PC-9 (cell line): ENCODE results near the gene ERN1. TPM values are rescaled to one million over a fixed set of nuclear protein-coding genes. Genes with fewer than 3 reads are reported as not detected.

Experiments
- BruUV-seq: library from RNA; stranded (reverse); fragments of 400-500 nt; replicated peaks from 2 replicates; lab custom pipeline; 2021; lab: Mats Ljungman, UMichigan
- CTCF ChIA-PET: fragments of 300-600 bp; sonication (Branson Sonifier 250); formaldehyde crosslinking; loops from one replicate; lab custom pipeline; 2022; ENCODE audit warnings: antibody characterized with exemption; lab: Charles Lee
- POLR2A ChIA-PET: fragments of 300-600 bp; sonication (Branson Sonifier 250); formaldehyde crosslinking; loops from one replicate; lab custom pipeline; 2022; ENCODE audit warnings: antibody characterized with exemption; ENCODE audit not compliant: unreplicated experiment; lab: Charles Lee
- DNase-seq, 2 experiments: peaks; one replicate each; pipeline versions ENCODE4 v3.0.0 to v3.0.0-alpha.2; 2015 to 2022; ENCODE audit warnings: mixed read lengths in 1 of 2
- H2AFZ ChIP-seq: fragments of 200-600 bp; sonication (generic); 2 replicates; pipeline ENCODE4 v1.8.1; 2017; ENCODE audit warnings: antibody characterized with exemption
- H3F3A ChIP-seq: fragments of 200-600 bp; sonication (generic); 2 replicates; pipeline ENCODE4 v1.8.1; 2017; ENCODE audit warnings: antibody characterized with exemption, mild to moderate bottlenecking, low read depth; ENCODE audit not compliant: insufficient read depth
- H3K27ac ChIP-seq: fragments of 200-600 bp; sonication (generic); 2 replicates; pipeline ENCODE4 v1.6.1; 2016; ENCODE audit warnings: mixed run types
- H3K27me3 ChIP-seq: fragments of 200-600 bp; sonication (generic); 2 replicates; pipeline ENCODE4 v1.6.1; 2016; ENCODE audit warnings: low read depth, mixed run types; ENCODE audit not compliant: insufficient read depth
- H3K36me3 ChIP-seq: fragments of 200-600 bp; sonication (generic); 2 replicates; pipeline ENCODE4 v1.6.1; 2016; ENCODE audit warnings: low read depth, mixed run types
- H3K4me1 ChIP-seq: fragments of 200-600 bp; sonication (generic); replicated peaks from 2 replicates; pipeline ENCODE4 v1.6.1; 2016; ENCODE audit warnings: mixed run types; ENCODE audit not compliant: insufficient read depth
- H3K4me2 ChIP-seq: fragments of 200-600 bp; sonication (generic); 2 replicates; pipeline ENCODE4 v1.6.1; 2017; ENCODE audit warnings: mixed run types
- H3K4me3 ChIP-seq: fragments of 200-600 bp; sonication (generic); 2 replicates; pipeline ENCODE4 v1.6.1; 2016; ENCODE audit warnings: mixed run types
- H3K79me2 ChIP-seq: fragments of 200-600 bp; sonication (generic); 2 replicates; pipeline ENCODE4 v1.6.1; 2017; ENCODE audit warnings: low read depth, mixed run types
- H3K9me2 ChIP-seq: fragments of 200-600 bp; sonication (generic); 2 replicates; pipeline ENCODE4 v1.8.1; 2017; ENCODE audit warnings: mild to moderate bottlenecking; ENCODE audit not compliant: insufficient read depth
- H3K9me3 ChIP-seq: fragments of 200-600 bp; sonication (generic); 2 replicates; pipeline ENCODE4 v1.8.1; 2016; ENCODE audit warnings: low read depth; ENCODE audit not compliant: insufficient read depth
- H4K20me1 ChIP-seq: fragments of 200-600 bp; sonication (generic); 2 replicates; pipeline ENCODE4 v1.8.1; 2017; ENCODE audit not compliant: insufficient read depth
- EZH2 ChIP-seq: fragments of 200-600 bp; sonication (generic); IDR thresholded peaks from 2 replicates; pipeline ENCODE4 v1.8.0; 2017; ENCODE audit warnings: antibody characterized with exemption, low read depth
- intact Hi-C: fragments of 100-400 bp; cut with micrococcal nuclease; formaldehyde crosslinking; loops from one replicate; pipeline ENCODE4 v1.10.0; 2022; ENCODE audit not compliant: unreplicated experiment
- total RNA-seq: library from RNA; stranded (reverse); gene quantifications from 2 replicates; pipeline ENCODE4 v1.2.3, GENCODE V29; 2021
- TF ChIP-seq, protein P1 (sequence below): fragments of 200-600 bp; sonication (generic); conservative IDR thresholded peaks from 2 replicates; pipeline ENCODE4 v1.6.1; 2017; ENCODE audit warnings: mixed run types, antibody characterized with exemption, mild to moderate bottlenecking, moderate library complexity

ERN1 gene
- total RNA-seq, 1 experiment from 2014 or later = 9.2 TPM

DNA sequence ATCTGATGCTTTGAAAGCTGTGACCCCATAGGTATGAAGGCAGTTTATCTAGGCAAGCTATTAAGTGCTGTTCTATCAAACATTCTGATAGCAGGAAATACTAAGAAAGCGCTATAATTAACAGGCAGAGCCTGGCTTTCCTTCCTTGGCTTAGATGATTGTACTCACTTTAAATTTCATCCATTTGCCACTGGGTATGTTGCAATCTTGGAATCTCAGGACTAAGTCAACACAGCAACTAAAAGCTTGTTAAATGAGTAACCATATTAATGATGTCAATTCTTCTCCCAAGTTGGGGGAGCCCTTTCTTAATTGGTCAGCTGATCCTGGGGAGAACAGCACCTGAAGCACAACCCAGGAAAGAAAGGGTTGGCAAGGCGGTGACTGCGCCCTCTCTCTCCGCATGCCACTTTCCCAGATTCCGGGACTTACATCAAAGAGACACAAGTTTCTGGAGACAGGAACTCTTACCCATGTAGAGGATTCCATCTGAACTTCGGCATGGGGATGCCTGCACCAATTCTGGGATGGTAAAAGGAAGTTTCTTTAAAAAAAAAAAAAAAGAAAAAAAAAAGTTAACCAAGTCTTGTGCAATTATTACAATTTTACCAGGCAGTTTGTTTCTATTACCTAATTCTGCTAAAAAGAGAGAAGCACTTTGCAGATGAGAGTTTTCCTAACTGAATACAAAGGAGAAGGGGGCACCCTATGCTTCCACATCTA lies 55.1 kb downstream of the ERN1 start:
- peak overlapping the region; percentile 75 for H3K27ac ChIP-seq
- BruUV-seq = no TSS peak
- peak in 1 of 2 experiments; percentile 81 for DNase-seq
- H3K4me2 ChIP-seq = peak overlapping the region; percentile 50
- POLR2A ChIA-PET = no interaction called here
- peaks cover 36% of the 10 kb centered on the region for H3F3A ChIP-seq
- intact Hi-C loops = no loop called here
- H3K79me2 ChIP-seq = 0 out of 2 replicates have a peak, but pooled peaks cover 3% of the 10 kb centered on the region
- no peaks in the 10 kb centered on the region for H3K9me2 ChIP-seq
- CTCF ChIA-PET = interaction anchor here (0.5 to 0.8 kb wide), 3 partner anchors 10 to 129 kb away, joined by 3 to 5 read pairs (median 3); no protein-coding TSS in a partner anchor
- H3K9me3 ChIP-seq = peaks cover 3% of the 10 kb centered on the region; the same call in 1 of the 2 replicates
- H2AFZ ChIP-seq = no peak overlapping the region
- no peak overlapping the region for H3K4me3 ChIP-seq
- H4K20me1 ChIP-seq = no peaks in the 10 kb centered on the region
- H3K27me3 ChIP-seq = no peaks in the 10 kb centered on the region
- peaks cover 32% of the 10 kb centered on the region for H3K36me3 ChIP-seq
- H3K4me1 ChIP-seq = peaks cover 45% of the 10 kb centered on the region
- TF ChIP-seq, protein P1, sequence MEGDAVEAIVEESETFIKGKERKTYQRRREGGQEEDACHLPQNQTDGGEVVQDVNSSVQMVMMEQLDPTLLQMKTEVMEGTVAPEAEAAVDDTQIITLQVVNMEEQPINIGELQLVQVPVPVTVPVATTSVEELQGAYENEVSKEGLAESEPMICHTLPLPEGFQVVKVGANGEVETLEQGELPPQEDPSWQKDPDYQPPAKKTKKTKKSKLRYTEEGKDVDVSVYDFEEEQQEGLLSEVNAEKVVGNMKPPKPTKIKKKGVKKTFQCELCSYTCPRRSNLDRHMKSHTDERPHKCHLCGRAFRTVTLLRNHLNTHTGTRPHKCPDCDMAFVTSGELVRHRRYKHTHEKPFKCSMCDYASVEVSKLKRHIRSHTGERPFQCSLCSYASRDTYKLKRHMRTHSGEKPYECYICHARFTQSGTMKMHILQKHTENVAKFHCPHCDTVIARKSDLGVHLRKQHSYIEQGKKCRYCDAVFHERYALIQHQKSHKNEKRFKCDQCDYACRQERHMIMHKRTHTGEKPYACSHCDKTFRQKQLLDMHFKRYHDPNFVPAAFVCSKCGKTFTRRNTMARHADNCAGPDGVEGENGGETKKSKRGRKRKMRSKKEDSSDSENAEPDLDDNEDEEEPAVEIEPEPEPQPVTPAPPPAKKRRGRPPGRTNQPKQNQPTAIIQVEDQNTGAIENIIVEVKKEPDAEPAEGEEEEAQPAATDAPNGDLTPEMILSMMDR = no peak
- no peak for TF ChIP-seq EZH2

DNA sequence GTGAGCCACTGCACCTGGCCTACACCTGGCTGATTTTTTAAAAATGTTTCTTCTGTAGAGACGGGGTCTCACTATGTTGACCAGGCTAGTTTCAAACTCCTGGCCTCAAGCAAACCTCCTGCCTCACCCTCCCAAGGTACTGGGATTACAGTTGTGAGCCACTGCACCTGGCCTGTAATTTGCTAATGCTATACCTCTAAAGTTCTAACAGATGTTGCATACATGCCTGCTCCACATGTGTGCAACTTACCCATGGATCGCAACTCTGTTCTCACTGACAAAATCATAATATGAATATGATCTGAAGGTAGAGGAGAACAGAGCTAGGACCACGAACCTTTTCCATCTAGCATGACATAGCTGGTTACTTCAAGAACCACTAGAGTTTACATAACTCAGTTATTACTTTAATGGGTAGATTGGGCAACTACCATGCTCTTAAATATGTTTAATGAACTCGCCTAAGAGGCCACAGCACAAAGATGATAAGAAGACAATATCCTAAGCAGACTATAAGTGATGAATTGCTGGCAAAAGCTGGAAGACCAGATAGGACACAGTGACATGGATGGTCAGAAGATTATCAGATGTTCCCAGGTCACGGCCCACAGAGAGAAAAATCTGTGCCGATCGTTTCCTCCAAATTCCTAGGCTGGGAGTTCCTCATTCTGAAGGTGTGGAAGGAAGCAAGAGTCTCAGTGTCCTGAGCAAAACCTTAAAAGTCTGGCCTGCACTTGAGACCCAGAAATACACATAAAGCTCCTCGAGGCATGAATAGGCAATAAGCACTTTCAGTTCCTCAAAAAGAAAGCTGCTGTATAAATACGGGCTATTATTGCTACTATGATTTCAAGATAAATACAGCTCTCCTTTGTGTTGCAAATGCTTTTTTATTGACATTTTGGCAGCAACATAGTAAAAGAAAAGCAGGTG lies 55.9 kb downstream of the ERN1 start:
- no TSS peak for BruUV-seq
- POLR2A ChIA-PET = no interaction called here
- H3K27ac ChIP-seq = peak overlapping the region; percentile 75
- no peaks in the 10 kb centered on the region for H3K9me2 ChIP-seq
- no peak overlapping the region for H2AFZ ChIP-seq
- intact Hi-C loops = no loop called here
- CTCF ChIA-PET = interaction anchor here (0.5 to 0.8 kb wide), 4 partner anchors 11 to 128 kb away, joined by 3 to 5 read pairs (median 3); no protein-coding TSS in a partner anchor
- H3K36me3 ChIP-seq = peaks cover 36% of the 10 kb centered on the region
- no peak for DNase-seq
- H3F3A ChIP-seq = peaks cover 36% of the 10 kb centered on the region
- no peak for TF ChIP-seq EZH2
- TF ChIP-seq, protein P1 = no peak
- no peaks in the 10 kb centered on the region for H4K20me1 ChIP-seq
- H3K79me2 ChIP-seq = 0 out of 2 replicates have a peak, but pooled peaks cover 3% of the 10 kb centered on the region
- no peak overlapping the region for H3K4me3 ChIP-seq
- peak overlapping the region; percentile 50 for H3K4me2 ChIP-seq
- H3K27me3 ChIP-seq = no peaks in the 10 kb centered on the region
- peaks cover 6% of the 10 kb centered on the region for H3K9me3 ChIP-seq
- H3K4me1 ChIP-seq = peaks cover 45% of the 10 kb centered on the region

DNA sequence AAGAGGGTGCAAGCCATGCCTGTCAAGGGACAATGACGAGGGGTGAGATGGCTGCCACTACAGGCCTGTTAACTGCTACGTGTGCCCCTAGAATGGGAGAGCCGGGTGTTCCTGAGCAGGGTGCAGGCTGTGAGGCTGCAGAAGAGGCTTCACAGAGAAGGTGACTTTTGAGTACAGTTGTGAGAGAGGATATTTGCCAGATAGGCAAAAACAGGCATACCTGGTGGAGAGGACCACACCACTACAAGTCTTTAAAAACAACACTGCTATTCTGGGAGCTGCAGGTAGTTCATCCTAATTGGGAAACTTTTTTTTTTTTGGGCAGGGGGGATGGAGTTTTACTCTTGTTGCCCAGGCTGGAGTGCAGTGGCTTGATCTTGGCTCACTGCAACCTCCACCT lies 58.8 kb downstream of the ERN1 start:
- H3K4me1 ChIP-seq = peaks cover 24% of the 10 kb centered on the region
- ChIA-PET CTCF (no interaction called here), POLR2A (no interaction called here)
- no peaks in the 10 kb centered on the region for H3K9me2 ChIP-seq
- peaks cover 51% of the 10 kb centered on the region for H3K36me3 ChIP-seq
- no peak overlapping the region for H3K4me3 ChIP-seq
- H3K9me3 ChIP-seq = peaks cover 6% of the 10 kb centered on the region
- no peak for DNase-seq
- H3K27me3 ChIP-seq = no peaks in the 10 kb centered on the region
- no peak overlapping the region for H2AFZ ChIP-seq
- H3F3A ChIP-seq = peaks cover 24% of the 10 kb centered on the region
- no peak for TF ChIP-seq EZH2
- TF ChIP-seq, protein P1 = no peak
- BruUV-seq = no TSS peak
- H3K79me2 ChIP-seq = no peaks in the 10 kb centered on the region
- intact Hi-C loops = no loop called here
- H3K4me2 ChIP-seq = no peak overlapping the region
- no peaks in the 10 kb centered on the region for H4K20me1 ChIP-seq
- no peak overlapping the region for H3K27ac ChIP-seq
